H9 (cell line): ENCODE results near the gene HHAT. TPM values are rescaled to one million over a fixed set of nuclear protein-coding genes. Genes with fewer than 3 reads are reported as not detected.
"Not testable (repeated sequence)": the region's sequence is repeated elsewhere in the genome, so short reads cannot be mapped to it uniquely, and the experiment has no call there.

Experiments used
- DNase-seq: peaks from one replicate; pipeline ENCODE4 v3.0.0-alpha.2; 2017
- H2AFZ ChIP-seq: one replicate; pipeline ENCODE4 v1.6.1; 2013; ENCODE audit warnings: mild to moderate bottlenecking, low read length, control low read depth, moderate library complexity
- H2AK5ac ChIP-seq: 2 replicates; pipeline ENCODE4 v1.6.1; 2013; ENCODE audit warnings: low read length, control low read depth, mixed read lengths; ENCODE audit not compliant: insufficient read length
- H2BK120ac ChIP-seq: one replicate; pipeline ENCODE4 v1.6.1; 2013; ENCODE audit warnings: low read depth, mild to moderate bottlenecking, low read length, control low read depth, inconsistent platforms; ENCODE audit not compliant: poor library complexity, severe bottlenecking
- H2BK12ac ChIP-seq: 2 replicates; pipeline ENCODE4 v1.6.1; 2013; ENCODE audit warnings: low read length, control low read depth, mixed read lengths, low read depth; ENCODE audit not compliant: insufficient read length
- H2BK15ac ChIP-seq: 2 replicates; pipeline ENCODE4 v1.6.1; 2013; ENCODE audit warnings: low read depth, low read length, control low read depth
- H2BK20ac ChIP-seq: one replicate; pipeline ENCODE4 v1.6.1; 2013; ENCODE audit warnings: low read depth, mild to moderate bottlenecking, low read length, control low read depth, inconsistent platforms; ENCODE audit not compliant: poor library complexity, severe bottlenecking
- H2BK5ac ChIP-seq: 2 replicates; pipeline ENCODE4 v1.6.1; 2013; ENCODE audit warnings: low read length, control low read depth, mixed read lengths; ENCODE audit not compliant: insufficient read length
- H3K14ac ChIP-seq: 2 replicates; pipeline ENCODE4 v1.6.1; 2013; ENCODE audit warnings: low read length, control low read depth; ENCODE audit not compliant: insufficient read depth
- H3K18ac ChIP-seq: 2 replicates; pipeline ENCODE4 v1.6.1; 2013; ENCODE audit warnings: low read depth, mild to moderate bottlenecking, mixed read lengths, low read length, control low read depth; ENCODE audit not compliant: insufficient read length
- H3K23ac ChIP-seq: 2 replicates; pipeline ENCODE4 v1.6.1; 2013; ENCODE audit warnings: low read length, control low read depth, mixed read lengths, low read depth; ENCODE audit not compliant: insufficient read length
- H3K23me2 ChIP-seq: 2 replicates; pipeline ENCODE4 v1.6.1; 2013; ENCODE audit warnings: low read depth, mild to moderate bottlenecking, mixed read lengths, low read length, control low read depth; ENCODE audit not compliant: insufficient read length, poor library complexity, severe bottlenecking
- H3K27ac ChIP-seq: 2 replicates; pipeline ENCODE4 v1.5.1; 2013; ENCODE audit warnings: low read length, control low read depth, mixed read lengths, low read depth; ENCODE audit not compliant: insufficient read length
- H3K27me3 ChIP-seq: 2 replicates; pipeline ENCODE4 v1.6.1; 2013; ENCODE audit warnings: low read length, control low read depth, inconsistent platforms; ENCODE audit not compliant: insufficient read depth
- H3K4ac ChIP-seq: 2 replicates; pipeline ENCODE4 v1.6.1; 2013; ENCODE audit warnings: low read depth, mild to moderate bottlenecking, control low read depth, inconsistent platforms, low read length, moderate library complexity
- H3K4me1 ChIP-seq: 2 replicates; pipeline ENCODE4 v1.6.1; 2013; ENCODE audit warnings: low read length, control low read depth, inconsistent platforms; ENCODE audit not compliant: insufficient read depth
- H3K4me2 ChIP-seq: 2 replicates; pipeline ENCODE4 v1.6.1; 2013; ENCODE audit warnings: low read length, control low read depth, mixed read lengths; ENCODE audit not compliant: insufficient read length, insufficient read depth
- H3K56ac ChIP-seq: 2 replicates; pipeline ENCODE4 v1.6.1; 2013; ENCODE audit warnings: low read depth, mild to moderate bottlenecking, mixed read lengths, low read length, control low read depth; ENCODE audit not compliant: insufficient read length
- H3K79me1 ChIP-seq: 2 replicates; pipeline ENCODE4 v1.6.1; 2013; ENCODE audit warnings: low read depth, mild to moderate bottlenecking, moderate library complexity, low read length, control low read depth, inconsistent platforms; ENCODE audit not compliant: insufficient read depth, poor library complexity, severe bottlenecking
- H3K79me2 ChIP-seq: 2 replicates; pipeline ENCODE4 v1.6.1; 2013; ENCODE audit warnings: low read length, control low read depth, inconsistent platforms; ENCODE audit not compliant: insufficient read depth
- H3K9ac ChIP-seq: 2 replicates; pipeline ENCODE4 v1.6.1; 2013; ENCODE audit warnings: low read length, control low read depth, mixed read lengths; ENCODE audit not compliant: insufficient read length; ENCODE audit errors: extremely low read depth
- H3K9me3 ChIP-seq: one replicate; pipeline ENCODE4 v1.6.1; 2013; ENCODE audit warnings: low read depth, low read length, inconsistent platforms; ENCODE audit not compliant: control insufficient read depth
- H3T11ph ChIP-seq: one replicate; pipeline ENCODE4 v1.6.1; 2013; ENCODE audit warnings: mild to moderate bottlenecking, low read length, control low read depth, inconsistent platforms
- H4K20me1 ChIP-seq: one replicate; pipeline ENCODE4 v1.6.1; 2013; ENCODE audit not compliant: control insufficient read depth, insufficient read length, insufficient read depth
- H4K5ac ChIP-seq: 2 replicates; pipeline ENCODE4 v1.6.1; 2013; ENCODE audit warnings: low read depth, mild to moderate bottlenecking, mixed read lengths, low read length, control low read depth; ENCODE audit not compliant: insufficient read length
- H4K8ac ChIP-seq: replicated peaks from 2 replicates; pipeline ENCODE4 v1.6.1; 2013; ENCODE audit warnings: low read length, control low read depth, mixed read lengths, low read depth; ENCODE audit not compliant: insufficient read length
- H4K91ac ChIP-seq: 2 replicates; pipeline ENCODE4 v1.6.1; 2013; ENCODE audit warnings: low read depth, mild to moderate bottlenecking, moderate library complexity, mixed read lengths, low read length, control low read depth; ENCODE audit not compliant: insufficient read length
- H3K27ac Mint-ChIP-seq, 3 experiments: 2 replicates in 2 of 3; 3 replicates in 1 of 3; pipeline ENCODE4 v1.8.0; 2020 to 2021; ENCODE audit warnings: mixed read lengths in 3 of 3, mild to moderate bottlenecking in 1 of 3, moderate library complexity in 1 of 3
- H3K27me3 Mint-ChIP-seq: 2 replicates; pipeline ENCODE4 v1.8.0; 2021; ENCODE audit warnings: low read depth, mild to moderate bottlenecking, moderate library complexity, mixed read lengths
- H3K36me3 Mint-ChIP-seq, 3 experiments: 2 replicates in 2 of 3; 3 replicates in 1 of 3; pipeline ENCODE4 v1.8.0; 2020 to 2021; ENCODE audit warnings: low read depth in 3 of 3, mixed read lengths in 3 of 3; ENCODE audit not compliant: insufficient read depth in 1 of 3
- H3K4me1 Mint-ChIP-seq, 2 experiments: 2 replicates each; pipeline ENCODE4 v1.8.0; 2020; ENCODE audit warnings: mixed read lengths in 2 of 2
- H3K4me3 Mint-ChIP-seq, 2 experiments: 2 replicates in 1 of 2; 3 replicates in 1 of 2; pipeline ENCODE4 v1.8.0; 2020 to 2021; ENCODE audit warnings: mild to moderate bottlenecking in 2 of 2, mixed read lengths in 2 of 2, moderate library complexity in 1 of 2
- H3K9me3 Mint-ChIP-seq, 2 experiments: 2 replicates in 1 of 2; 3 replicates in 1 of 2; pipeline ENCODE4 v1.8.0; 2020; ENCODE audit warnings: mild to moderate bottlenecking in 2 of 2, mixed read lengths in 2 of 2, moderate library complexity in 1 of 2
- CTCF ChIP-seq: fragments of 200-600 bp; sonication (generic); conservative IDR thresholded peaks from 3 replicates; pipeline ENCODE4 v1.8.0; 2021; ENCODE audit warnings: antibody characterized with exemption, mild to moderate bottlenecking
- WGBS: extraction: QIAGEN DNeasy Blood & Tissue Kit; methylation state at CpG from one replicate; pipeline ENCODE4 v1.1.7; 2013; ENCODE audit warnings: missing lambda C conversion rate, low lambda C conversion rate, mixed read lengths; ENCODE audit not compliant: insufficient read length; ENCODE audit errors: extremely low coverage; 5-methylcytosine and 5-hydroxymethylcytosine counted together
- total RNA-seq: library from RNA; stranded (reverse); gene quantifications from 2 replicates; pipeline ENCODE4 v1.2.1, GENCODE V29; 2021

Gene HHAT
- total RNA-seq, 1 experiment from 2014 or later: 0.48 TPM

GRCh38 chr1:210418863-210419650, 90.4 kb downstream of the HHAT start:
- no peak overlapping the region for H3K9ac ChIP-seq
- H2BK15ac ChIP-seq: no peak overlapping the region
- no peak overlapping the region for H4K5ac ChIP-seq
- TF ChIP-seq CTCF: no peak
- H3K27me3 ChIP-seq: no peaks in the 10 kb centered on the region
- H3K23me2 ChIP-seq: no peaks in the 10 kb centered on the region
- H2BK12ac ChIP-seq: no peak overlapping the region
- no peak overlapping the region for H2AFZ ChIP-seq
- H3K4me2 ChIP-seq: no peak overlapping the region
- Mint-ChIP-seq H3K36me3 (no peaks in the 10 kb centered on the region), H3K27ac (peak overlapping the region in 1 of 3 experiments; percentile 1; a peak in 1 of 7 replicates), H3K4me1 (peaks cover 10 to 22% of the 10 kb centered on the region in 2 experiments), H3K27me3 (peaks cover 2% of the 10 kb centered on the region; the same call in 1 of the 2 replicates), H3K4me3 (no peak overlapping the region), H3K9me3 (no peaks in the 10 kb centered on the region; a peak in 2 of 5 replicates)
- H2BK5ac ChIP-seq: no peak overlapping the region
- no peak overlapping the region for H2BK20ac ChIP-seq
- 0 out of 2 replicates have a peak, but pooled peaks cover 5% of the 10 kb centered on the region for H3K4me1 ChIP-seq
- H3T11ph ChIP-seq: no peak overlapping the region
- H3K23ac ChIP-seq: no peak overlapping the region
- H3K79me2 ChIP-seq: no peaks in the 10 kb centered on the region
- H3K4ac ChIP-seq: no peak overlapping the region
- H3K18ac ChIP-seq: no peak overlapping the region
- no peak overlapping the region for H3K27ac ChIP-seq
- H4K8ac ChIP-seq: no peak overlapping the region
- no peak overlapping the region for H3K14ac ChIP-seq
- H3K56ac ChIP-seq: no peak overlapping the region
- H2AK5ac ChIP-seq: no peak overlapping the region
- WGBS: no CpG with 5 or more reads among the region's 7 CpGs
- no peak for DNase-seq
- H3K9me3 ChIP-seq: no peaks in the 10 kb centered on the region
- H2BK120ac ChIP-seq: no peak overlapping the region
- H4K20me1 ChIP-seq: no peaks in the 10 kb centered on the region
- no peaks in the 10 kb centered on the region for H3K79me1 ChIP-seq
- H4K91ac ChIP-seq: no peak overlapping the region

DNA sequence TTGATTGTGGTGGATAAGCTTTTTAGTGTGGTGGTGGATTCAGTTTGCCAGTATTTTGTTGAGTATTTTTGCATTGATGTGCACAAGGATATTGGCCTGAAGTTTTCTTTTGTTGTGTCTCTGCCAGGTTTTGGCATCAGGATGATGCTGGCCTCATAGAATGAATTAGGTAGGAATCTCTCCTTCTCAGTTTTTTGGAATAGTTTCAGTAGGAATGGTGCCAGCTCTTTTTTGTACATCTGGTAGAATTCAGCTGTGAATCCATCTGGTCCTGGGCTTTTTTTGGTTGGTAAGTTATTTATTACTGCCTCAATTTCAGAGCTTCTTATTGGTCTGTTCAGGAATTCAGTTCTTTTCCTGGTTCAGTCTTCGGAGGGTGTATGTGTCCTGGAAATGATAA, 98.0 kb downstream of the HHAT start:
- H2AFZ ChIP-seq, H4K5ac ChIP-seq, H3K56ac ChIP-seq, H3K4me2 ChIP-seq, H3K4me1 Mint-ChIP-seq, H4K91ac ChIP-seq, H4K20me1 ChIP-seq, H3K9ac ChIP-seq, H3K79me2 ChIP-seq, H2BK15ac ChIP-seq, H4K8ac ChIP-seq, H3K14ac ChIP-seq, H3K18ac ChIP-seq, H2BK20ac ChIP-seq, H3K4me1 ChIP-seq, H3K23me2 ChIP-seq, H3K9me3 Mint-ChIP-seq, H3K4me3 Mint-ChIP-seq, H3K79me1 ChIP-seq, H3K36me3 Mint-ChIP-seq, H2BK12ac ChIP-seq, H3K9me3 ChIP-seq, H2BK5ac ChIP-seq, H3K23ac ChIP-seq, H2BK120ac ChIP-seq, DNase-seq, H3K27me3 ChIP-seq, H3K27ac ChIP-seq, H3K4ac ChIP-seq, H3K27ac Mint-ChIP-seq, H2AK5ac ChIP-seq, H3K27me3 Mint-ChIP-seq, H3T11ph ChIP-seq: not testable (repeated sequence)
- WGBS: no CpG with 5 or more reads among the region's 1 CpG
